ENCODE data around the gene SLC2A13. TPM values are rescaled to one million over a fixed set of nuclear protein-coding genes. Genes with fewer than 3 reads are reported as not detected.
A peak's percentile ranks its signal among the peaks of the same experiment; 100 is the strongest.

The SLC2A13 gene
- total and polyA plus RNA-seq, 2 donors (not counting 3 experiments of a cell fraction or from before 2014, with no cell fraction given) = 1.2 to 4.9 TPM

- dilution Hi-C loops (cut with MboI; ENCODE audit: extremely low pct_ligation_motif_present, low sequenced_read_pairs) = no loop called here
- no peak for DNase-seq (ENCODE audit: low read depth, low spot score)
These were observed 199.6 kb downstream of the SLC2A13 start for GRCh38 chr12:39906237-39906636.

More at GRCh38 chr12:39906237-39906636, 199.6 kb downstream of the SLC2A13 start:
- Histone ChIP-seq H2AFZ (ENCODE audit: low read depth, low read length) (no peak overlapping the region), H3K4me1 (ENCODE audit: control insufficient read depth, extremely low read depth, insufficient read depth, low read length) (peaks cover 11% of the 10 kb centered on the region), H3K79me2 (ENCODE audit: control insufficient read depth, insufficient read depth, low read length) (no peaks in the 10 kb centered on the region), H3K9me3 (replicated peaks; ENCODE audit: control insufficient read depth, insufficient read depth, low read length) (no peaks in the 10 kb centered on the region), H3K36me3 (ENCODE audit: control insufficient read depth in 2 of 2, extremely low read depth in 1 of 2, insufficient read depth in 2 of 2, low read length in 2 of 2) (no peaks in the 10 kb centered on the region), H3K4me3 (replicated peaks in 1 of 3; ENCODE audit: insufficient read depth in 1 of 3, low read depth in 1 of 3, low read length in 3 of 3) (no peak overlapping the region), H3K4me2 (ENCODE audit: insufficient read depth, low read length) (no peak overlapping the region), H4K20me1 (replicated peaks; ENCODE audit: control insufficient read depth, extremely low read depth, insufficient read depth, low read length) (no peaks in the 10 kb centered on the region), H3K9me1 (replicated peaks; ENCODE audit: control insufficient read depth, extremely low read depth, insufficient read depth, low read length) (no peaks in the 10 kb centered on the region), H3K9ac (replicated peaks; ENCODE audit: extremely low read depth, insufficient read depth, low read length) (no peak overlapping the region), H3K27me3 (ENCODE audit: control insufficient read depth in 2 of 2, insufficient read depth in 2 of 2, low read length in 2 of 2) (no peaks in the 10 kb centered on the region), H3K27ac (ENCODE audit: insufficient read depth, low read depth, low read length) (no peak overlapping the region)
- ChIA-PET CTCF (interaction anchor here (1.3 kb wide), 1 partner anchor 8 kb away, joined by 3 read pairs; no protein-coding TSS in a partner anchor), POLR2A (no interaction called here)
- TF ChIP-seq POLR2A (IDR thresholded peaks at IDR 0.05; ENCODE audit: low read depth, low read length) (no peak), EZH2 (IDR thresholded peaks at IDR 0.05; ENCODE audit: borderline replicate concordance, low read depth, low read length, severe bottlenecking) (no peak), CTCF (IDR thresholded peaks at IDR 0.05; ENCODE audit: extremely low read depth in 1 of 2, insufficient read depth in 1 of 2, low read depth in 1 of 2, low read length in 2 of 2) (no peak), MYC (IDR thresholded peaks at IDR 0.05; ENCODE audit: low read depth, low read length) (no peak), MAX (IDR thresholded peaks at IDR 0.05; ENCODE audit: insufficient read depth, insufficient read length) (no peak), JUN (IDR thresholded peaks at IDR 0.05; ENCODE audit: borderline replicate concordance, insufficient read depth, insufficient read length, low read depth) (no peak), FOS (IDR thresholded peaks at IDR 0.05; ENCODE audit: borderline replicate concordance, insufficient read depth, low read length) (no peak), POLR2AphosphoS5 (IDR thresholded peaks at IDR 0.05; ENCODE audit: insufficient read depth, low read depth, low read length) (no peak), GATA2 (IDR thresholded peaks at IDR 0.05; ENCODE audit: insufficient read depth, insufficient read length, low read depth, low read length) (no peak)
- intact Hi-C loops (cut with micrococcal nuclease) = no loop called here
- FAIRE-seq = peak; percentile 12
- no TSS peak for BruUV-seq (replicated peaks)
